GM04504 (cell line): ENCODE results near the gene DYRK1A.

ENCODE experiments used
- DNase-seq: peaks from one replicate; pipeline ENCODE4 v3.0.0-alpha.2; 2012; ENCODE audit warnings: low read depth

Gene DYRK1A

DNA sequence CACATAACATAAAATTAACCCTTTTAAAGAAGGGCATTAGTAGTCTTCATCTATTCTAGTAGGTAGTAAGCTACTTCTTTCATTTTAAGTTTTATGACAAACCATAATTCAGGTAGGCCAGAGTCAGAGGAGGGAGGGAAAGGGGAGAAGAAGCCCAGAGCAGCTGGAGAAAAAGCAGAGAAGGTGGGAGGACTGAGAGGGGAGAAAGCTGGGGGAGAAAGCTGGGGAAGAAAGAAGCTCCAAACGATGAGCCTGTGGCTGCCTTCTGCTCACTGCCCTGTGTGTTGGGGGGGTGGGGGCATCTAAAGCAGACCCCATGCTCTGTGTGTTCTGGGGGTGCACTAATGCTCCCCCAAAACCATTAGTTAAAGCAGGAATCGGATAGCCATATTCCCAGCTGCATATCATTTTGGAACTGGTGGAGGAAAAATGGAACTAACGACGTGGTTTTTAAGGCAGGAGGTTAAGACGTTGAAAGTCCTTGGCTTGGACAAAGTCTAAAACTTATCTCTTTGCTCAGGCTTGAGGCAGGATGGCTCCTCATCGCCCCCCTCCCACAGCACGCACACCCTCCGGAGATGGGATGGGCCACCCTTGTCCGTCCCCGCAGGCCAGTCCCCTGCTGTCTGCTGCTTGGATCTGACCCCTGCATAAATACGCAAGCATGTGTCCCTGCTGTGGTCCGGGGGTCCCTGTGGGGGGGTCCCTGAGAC lies 184.2 kb downstream of the DYRK1A start:
- DNase-seq: no peak

DNA sequence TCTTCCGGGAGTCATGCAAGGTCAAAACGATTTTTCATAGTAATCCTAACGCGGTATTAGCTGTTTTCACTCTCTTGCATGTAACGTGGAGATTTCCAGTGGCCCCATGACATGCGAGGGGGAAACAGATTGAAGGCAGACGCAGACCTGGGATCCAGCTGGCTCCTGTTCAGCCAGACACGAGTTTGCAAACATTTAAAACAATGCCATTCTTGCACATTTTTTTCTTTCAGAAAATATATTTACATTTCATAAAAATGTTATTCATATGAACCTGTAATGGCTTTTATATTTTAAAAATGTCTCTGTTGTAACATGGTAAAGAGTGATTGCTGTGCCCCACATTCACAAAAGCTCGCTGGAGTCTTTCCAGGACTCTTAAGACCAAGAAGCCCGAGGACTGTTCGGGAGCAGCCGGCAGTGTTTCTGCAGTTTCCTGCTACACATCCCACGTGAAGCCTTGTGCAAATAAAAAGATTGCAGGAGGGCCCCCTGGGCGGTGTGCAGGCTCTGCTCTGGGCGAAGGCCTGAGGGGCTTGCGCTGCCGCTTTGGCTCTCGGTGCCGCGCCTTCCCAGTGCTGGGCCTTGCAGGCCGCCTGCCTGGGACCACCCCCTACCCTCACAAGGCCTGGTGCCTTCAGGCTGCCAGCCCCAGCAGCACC lies 184.9 kb downstream of the DYRK1A start:
- DNase-seq: no peak

DNA sequence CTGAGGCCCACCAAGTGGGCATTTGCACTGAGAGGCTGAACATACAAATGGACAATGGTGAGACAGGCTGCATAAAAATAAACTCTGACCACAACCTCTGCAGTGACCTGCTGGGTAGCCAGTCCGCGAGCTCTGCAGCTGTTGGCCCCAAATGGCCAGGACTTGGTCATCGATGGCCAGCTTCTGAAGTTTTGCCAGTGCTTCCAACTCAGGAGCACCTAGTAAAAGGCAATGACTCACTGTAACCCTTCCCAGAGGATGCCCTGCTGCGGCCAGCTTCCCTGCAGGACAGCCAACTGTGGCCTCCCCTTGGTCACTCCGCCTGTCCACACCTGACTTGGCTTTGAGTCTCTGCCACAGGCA lies 185.4 kb downstream of the DYRK1A start:
- no peak for DNase-seq

DNA sequence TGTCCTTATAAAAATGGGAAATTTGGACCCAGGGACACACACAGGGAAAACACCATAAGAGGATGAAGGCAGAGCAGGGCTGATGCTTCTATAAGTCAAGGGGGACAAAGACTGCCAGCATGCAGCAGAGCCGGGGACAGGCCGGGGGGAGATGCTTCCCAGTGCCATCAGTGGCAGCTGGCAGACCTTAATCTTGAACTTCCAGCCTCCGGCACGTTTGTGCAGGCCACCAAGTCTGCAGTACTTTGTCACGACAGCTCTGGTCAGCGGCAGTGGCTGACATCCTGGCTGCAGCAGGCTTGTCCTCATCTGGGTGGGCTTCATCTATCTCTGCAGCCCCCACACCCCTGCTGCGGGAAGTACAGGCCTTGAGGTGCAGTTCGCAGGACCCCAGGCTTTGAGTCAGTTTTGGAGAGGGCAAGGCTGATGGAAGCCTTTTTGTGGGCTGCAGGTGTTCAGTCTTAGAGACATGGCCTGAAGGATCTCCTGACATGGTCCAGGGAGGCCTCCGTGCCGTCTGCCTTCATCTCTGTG lies 186.0 kb downstream of the DYRK1A start:
- no peak for DNase-seq

DNA sequence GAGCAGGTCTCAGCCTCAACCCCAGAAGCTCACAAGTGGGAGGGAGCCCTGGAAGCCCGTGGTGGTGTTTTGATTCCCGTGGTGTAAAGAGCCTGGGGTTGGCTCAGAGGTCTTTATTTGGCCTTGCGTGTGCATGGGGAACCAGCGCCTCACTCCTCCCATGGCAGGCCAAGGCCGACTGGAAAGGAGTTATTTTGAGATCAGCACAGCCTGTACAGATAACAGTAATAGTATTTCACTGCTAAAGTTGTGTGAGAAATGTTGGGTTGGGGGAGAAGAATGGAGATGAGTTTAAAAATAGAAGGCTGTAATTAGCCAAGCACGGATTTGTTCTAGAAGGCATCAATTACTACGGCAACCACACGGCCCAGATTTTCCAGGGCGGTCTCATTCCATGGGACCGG lies 186.5 kb downstream of the DYRK1A start:
- DNase-seq: no peak

DNA sequence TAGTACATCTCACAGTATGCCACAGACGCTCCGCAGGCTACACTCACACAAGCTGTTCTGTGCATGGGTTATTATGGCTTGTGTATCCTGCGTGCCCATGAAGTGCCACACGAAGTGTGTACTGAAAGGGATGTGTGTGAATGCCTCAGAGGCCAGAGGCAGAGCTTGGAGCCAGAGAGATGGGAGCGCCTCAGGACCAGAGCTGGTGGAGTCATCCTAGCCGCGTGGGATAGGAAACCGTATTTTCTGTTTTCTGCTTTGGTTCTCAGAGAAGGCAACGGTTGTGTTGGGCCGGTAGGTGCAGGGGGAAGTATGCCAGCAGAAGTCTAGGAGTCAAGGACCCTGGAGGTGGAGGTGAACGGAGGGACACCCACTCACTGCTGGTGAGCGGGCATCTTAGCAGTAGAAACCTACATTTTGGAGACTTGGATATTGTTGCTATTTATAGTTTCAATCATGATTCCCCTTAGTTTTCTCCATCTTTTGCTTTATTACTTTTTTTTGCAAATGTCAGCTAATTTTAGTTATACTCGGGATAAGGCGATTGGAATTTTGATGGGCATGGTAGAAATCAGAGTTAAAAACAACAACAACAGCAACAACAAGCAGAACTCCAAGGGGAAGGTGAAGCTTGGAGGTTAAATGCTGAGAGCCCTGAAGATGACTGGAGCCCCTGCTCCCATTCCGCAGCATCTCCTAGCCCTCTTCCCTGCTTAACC lies 188.2 kb downstream of the DYRK1A start:
- DNase-seq: no peak

DNA sequence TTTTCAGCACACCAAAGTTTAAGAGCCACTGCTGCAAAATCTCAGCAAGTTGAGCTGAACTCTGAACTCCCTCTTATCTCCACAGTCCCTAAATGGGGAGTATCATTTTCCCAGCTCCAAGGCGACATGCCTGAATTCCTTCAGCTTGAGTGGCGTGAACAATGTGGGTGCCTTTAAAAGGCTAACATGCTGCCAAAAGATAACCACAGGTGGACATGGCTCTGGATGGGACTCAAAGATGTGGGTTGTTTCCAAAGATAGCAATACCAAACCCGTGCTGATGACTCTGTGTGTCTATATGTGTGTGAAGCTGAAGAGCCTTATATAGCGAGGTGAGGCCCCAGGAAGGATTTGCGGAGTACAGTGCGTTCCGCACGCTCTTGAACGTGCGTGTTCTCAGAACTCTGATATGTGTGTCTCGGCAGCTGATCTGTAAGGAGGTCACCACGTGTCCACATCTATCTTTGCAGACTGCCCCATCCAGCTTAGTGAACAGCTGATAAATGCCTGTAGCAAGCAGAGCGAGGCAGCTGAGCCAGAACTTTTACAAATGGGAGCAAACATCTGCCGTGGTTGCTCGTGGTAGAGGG lies 189.2 kb downstream of the DYRK1A start:
- DNase-seq: no peak

DNA sequence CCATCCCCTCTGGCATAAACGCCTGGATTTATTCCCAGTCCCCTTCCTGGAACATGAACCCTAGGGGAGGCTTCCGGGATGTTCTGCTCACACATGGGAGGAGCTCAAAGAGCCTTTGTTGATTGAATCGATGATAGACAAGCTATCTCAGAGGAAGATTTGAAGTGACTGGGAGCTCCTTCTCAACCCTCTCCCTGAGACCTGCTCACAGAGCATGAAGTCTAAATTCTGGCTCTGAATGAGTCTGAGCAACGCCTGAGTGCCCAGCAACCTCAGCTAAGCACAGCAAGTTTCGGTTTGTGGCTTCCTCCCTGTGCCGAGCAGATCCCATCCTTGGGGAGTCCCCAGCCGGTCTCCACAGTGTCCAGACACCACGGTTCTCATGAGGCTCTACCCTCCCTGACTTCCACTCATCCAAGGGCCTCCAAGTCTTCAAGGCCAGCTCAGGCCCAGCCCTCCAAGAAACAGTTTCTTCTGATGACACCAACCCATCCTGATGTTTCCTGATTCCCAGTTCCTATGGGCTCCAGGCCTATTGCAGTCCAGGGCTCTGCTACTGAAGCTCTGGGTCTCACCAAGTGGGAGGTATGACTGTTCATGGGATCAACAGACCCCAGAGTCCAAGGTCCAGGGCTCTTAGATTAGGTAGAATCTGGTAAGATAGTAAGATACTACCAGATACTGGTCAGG lies 190.8 kb downstream of the DYRK1A start:
- no peak for DNase-seq

DNA sequence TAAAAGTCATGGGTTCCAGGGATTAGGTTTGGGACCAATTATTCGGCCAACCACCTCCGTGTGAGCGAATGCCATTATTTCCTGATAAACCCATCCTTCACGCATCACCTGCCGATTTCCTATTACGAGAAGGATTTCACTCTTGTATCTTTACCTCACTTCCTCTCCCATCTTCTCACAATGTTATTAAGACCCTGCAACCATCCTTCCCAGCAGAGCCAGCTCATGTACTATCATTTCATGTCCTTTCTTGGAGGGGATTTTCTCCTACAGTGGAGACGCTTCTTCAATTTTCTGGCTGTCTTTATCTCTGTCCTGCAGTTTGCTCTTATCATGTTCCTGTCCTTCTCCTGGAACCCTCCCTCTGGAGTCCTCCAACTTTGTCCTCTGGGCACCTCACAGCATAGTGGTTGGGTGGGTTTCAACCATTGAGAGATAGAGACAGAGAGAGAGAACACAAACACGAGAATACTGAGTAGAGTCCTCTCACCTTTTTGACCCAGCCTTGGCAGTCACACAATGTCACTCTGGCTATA lies 192.2 kb downstream of the DYRK1A start:
- no peak for DNase-seq

DNA sequence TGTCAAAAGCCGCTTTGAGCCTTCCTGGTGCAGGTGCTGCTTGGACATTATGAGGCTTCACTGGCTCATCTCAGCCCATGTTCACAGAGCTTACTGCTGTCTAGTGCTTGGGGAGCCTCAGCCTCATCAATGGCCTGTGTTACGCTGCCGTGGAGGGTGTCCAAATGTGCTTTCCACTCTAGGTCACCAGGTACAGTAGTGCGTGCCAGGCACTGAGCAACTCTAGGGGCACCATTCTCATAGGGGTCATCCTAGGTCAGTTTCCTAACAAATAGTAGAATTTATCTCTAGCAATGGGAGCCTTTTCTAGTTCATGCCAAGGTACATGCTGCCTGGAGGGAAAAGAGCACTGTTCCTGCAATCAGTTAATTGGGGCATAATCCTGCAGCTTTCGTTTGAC lies 193.8 kb downstream of the DYRK1A start:
- DNase-seq: no peak

DNA sequence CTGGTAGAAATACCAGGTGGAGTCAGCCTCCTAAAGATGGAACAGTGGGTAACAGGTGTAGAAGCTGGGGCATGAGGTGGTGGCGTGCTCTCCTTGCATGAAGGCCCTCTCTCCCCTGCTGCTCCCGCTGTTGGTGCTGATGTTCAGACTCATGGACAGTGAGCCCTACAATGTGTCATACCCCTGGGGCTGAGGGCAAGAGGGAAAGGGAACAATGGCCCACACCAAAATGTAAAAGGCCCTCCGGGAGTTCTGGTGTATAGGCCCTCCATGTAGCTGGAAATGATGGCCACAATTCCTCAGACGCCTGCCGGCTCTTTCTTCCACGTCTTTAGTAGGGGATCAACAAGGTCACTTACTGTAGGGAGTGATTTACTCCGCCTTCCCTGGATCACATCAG lies 194.9 kb downstream of the DYRK1A start:
- no peak for DNase-seq

DNA sequence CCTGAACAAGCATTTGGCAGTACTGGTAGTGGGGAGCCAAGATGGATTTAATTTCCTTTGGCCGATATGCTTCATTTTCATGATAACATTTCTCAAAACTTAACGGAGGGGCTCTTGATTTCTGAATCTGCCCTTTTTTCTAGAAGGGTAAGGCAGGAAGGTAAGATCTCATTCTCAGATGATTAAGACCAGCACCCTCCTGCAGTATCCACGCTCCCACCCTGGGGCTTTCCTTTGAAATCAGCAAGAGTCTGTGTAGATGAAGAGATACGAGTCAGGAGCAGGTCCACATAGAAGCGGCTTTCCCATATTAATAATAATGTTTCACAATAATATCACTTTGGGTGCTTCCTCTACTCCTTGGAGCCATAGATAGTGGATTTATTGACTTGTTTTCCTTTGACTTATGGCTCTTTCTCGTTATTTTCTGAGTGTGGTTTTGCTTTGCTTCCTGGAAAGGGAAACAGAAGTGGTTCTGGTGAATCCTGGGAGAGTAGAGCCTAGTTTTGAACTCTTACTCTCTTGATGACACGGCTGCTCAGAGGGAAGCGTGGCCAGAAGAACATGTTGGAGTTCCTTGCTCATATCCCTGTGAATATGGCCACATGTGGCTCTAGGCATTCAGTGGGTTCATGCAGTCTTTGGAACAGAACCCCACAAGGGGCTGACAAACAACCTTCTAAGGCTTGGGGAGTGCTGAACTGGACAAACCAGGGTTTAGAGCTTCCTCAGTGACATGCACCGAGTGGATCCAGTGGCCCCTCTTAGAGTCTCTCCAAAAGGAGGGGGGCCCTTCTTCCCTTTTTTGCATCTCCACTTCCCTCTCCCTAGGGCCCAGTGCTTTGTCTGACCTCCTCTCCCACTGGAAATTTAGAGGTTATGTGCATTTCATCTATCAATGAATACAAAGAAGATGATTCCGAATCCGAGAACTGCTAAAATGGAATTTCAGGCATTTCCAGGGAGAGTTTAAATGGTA lies 195.7 kb downstream of the DYRK1A start:
- no peak for DNase-seq

DNA sequence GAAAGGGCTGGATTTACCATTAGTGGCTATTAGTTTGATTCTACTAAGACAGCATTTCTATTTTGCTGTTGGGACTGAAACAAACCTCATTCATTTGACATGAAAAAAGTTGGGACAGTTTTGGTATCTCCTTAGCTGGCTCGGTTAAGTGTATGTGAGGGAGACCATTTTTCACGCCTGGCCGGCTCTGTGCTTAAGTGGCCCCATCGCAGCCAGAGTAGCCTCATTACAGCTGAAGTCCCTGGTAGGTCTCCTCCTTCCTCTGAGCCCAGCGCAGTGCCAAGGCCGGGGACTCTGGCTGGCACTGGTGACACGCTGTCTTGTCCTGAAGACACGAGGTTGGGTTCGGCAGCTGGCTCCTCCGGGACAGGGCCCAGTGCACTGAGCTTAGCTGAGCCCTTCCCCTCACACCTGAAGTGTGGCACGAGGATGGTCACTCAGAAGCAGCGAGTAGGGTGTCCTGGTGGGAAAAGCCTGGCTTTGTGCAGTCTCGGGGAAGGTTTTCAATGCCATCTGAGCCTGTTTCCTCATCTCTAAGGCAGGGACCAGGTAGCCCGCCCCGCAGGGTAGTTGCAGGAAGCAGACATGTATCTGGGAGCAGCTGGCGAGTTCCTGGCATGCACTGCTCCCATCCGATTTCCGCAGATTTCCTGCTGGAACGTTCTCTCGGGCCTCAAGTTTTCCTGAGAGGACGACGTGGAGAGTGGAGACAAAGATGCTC lies 196.5 kb downstream of the DYRK1A start:
- DNase-seq: no peak

DNA sequence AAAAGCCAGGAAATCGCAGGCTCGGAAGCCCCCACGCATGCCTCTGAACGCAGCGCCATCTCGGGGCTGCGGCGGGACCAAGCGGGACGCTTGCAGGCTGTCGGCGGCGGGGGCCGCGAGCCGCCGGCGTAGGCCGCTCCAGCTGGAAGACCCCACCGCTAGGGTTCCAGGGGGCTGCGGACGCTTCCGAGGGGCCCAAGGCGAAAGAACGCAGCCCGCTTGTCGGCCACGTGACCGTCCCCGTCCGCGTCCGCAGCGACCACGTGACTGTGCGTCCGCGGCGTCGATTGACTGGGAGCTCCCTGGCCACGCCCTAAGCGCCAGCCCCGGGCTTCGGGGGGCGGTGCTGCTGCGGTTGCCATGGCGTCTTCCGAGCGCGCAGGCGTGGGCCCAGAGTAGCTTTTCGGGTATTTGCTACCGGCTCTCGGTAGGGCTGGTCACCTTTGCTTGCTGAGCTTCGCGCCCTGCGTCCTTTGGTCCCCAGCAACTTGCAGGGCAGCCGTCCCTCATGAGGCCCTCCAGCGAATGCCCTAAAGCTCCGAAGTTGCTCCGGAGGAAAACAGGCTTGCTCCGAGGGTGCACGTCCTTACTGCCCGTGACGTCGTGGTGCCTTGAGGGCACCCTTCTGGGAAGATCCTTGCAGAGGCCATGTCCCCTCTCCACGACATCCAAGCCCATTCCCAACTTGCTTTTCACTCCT lies 197.2 kb downstream of the DYRK1A start:
- peak; percentile 82 for DNase-seq

DNA sequence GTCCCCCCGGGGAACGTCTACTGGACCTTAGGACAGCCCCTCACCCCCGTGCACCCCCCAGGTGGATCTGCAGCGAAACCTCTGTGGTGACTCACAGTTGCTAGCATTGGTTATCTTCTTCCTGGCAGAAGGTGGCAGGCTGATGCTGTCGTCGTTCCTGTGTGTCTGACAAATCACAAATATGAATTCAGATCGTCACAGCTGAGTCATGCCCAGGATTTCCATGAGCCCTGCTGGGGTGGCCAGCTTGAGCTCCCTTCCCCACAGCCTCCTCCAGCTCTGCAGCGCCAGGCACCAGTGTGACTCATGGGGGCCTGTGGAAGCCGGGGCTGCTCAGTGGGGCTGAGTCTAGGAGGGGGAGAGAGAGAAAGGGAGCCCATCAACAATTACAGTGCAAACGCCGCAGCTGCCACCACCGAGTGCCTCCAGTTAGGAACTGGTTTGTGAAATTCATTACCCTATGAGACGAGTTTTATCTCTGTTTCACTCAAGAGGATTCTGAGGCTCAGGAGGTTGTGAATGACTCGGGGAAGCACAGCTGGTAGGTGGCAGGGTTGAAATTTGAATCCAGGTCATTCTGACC lies 197.9 kb downstream of the DYRK1A start:
- DNase-seq: peak; percentile 95

DNA sequence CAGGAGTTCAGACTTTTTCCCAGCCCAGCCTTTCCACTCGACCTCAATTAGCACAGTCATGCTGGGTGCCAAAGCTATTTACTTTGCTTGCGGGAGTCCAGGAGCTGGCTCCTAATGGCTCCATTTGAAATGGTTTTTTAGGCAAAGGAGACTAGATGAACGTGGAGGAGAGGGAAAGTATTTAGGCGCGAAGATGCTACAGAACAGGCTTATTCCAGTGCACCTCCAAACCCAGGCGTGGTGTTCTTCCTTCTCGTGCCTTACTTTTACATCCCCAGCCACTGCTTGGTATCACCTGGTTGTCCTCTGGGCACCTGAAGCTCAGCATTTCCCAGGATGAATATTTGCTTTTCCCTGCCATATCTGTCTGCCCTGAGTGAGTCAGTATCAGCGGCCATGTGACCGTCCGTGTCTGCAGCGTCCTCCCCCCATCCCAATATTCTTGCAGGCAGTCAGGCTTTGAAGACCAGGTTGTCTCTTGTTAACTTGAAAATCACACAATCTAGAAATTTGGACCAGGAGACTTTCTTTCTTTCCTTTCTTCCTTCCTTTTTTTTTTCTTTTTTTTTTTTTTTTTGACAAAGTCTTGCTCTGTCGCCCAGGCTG lies 198.5 kb downstream of the DYRK1A start:
- no peak for DNase-seq

DNA sequence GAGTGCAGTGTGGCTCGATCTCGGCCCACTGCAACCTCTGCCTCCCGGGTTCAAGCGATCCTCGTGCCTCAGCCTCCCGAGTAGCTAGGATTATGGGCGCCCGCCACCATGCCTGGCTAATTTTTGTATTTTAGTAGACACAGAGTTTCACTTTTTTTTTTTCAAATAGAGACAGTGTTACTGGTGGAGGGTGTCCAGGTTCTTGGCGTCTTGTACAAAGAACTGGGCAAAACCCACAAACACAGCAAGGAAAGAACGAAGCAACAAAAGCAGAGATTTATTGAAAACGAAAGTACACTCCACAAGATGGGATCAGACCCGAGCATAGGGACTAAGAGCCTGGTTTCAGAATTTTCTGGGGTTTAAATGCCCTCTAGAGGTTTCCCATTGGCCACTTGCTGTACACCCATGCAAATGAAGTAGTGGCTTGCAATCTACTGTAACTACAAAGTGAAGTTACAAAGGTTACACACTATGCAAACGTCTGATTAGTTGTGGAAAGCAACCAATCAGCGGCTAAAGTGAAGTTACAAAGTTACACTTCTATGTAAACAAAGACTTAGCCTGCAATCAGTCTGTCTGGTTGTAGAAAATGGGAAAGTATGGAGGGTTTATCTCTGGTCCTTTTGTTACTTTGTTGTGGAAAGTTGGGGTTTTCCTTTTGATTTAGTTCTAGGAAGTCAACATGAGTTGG lies 199.1 kb downstream of the DYRK1A start:
- peak; percentile 55 for DNase-seq
